Measurements from ENCODE around the gene SMIM38.

SMIM38 gene

DNA sequence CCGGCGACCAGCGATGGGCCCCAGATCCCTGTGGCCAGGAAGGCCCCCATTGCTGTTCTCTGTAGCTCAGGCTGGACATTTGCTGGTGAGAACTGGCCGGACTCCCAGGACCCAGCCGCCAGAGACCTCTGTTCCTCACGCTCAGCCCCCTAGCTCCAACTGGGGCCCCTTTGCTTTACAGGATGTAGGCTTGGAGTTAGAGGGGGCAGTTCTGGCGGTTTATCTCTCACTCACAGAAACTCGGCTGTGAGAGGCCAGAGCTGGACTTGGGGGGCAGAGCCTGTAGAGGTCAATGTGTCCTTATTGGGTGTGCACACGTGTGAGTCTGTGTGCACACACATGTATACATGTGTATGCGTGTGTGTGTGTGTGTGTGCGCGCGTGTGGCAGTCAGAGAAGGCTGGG is 502 bp downstream of the SMIM38 start:
- TF ChIP-seq POLR2AphosphoS5 (IDR thresholded peaks at IDR 0.05; ENCODE audit: low read depth, low read length) (no peak), TAF1 (IDR thresholded peaks at IDR 0.05; ENCODE audit: borderline replicate concordance, insufficient read depth, low read length) (no peak), SIN3A (IDR thresholded peaks at IDR 0.05; ENCODE audit: borderline replicate concordance, insufficient read depth, low read length) (no peak), FOXP2 (optimal IDR thresholded peaks at IDR 0.05; ENCODE audit: borderline replicate concordance, extremely low read depth, extremely low read length, insufficient read depth) (no peak)
- TF ChIP-seq, protein P1, sequence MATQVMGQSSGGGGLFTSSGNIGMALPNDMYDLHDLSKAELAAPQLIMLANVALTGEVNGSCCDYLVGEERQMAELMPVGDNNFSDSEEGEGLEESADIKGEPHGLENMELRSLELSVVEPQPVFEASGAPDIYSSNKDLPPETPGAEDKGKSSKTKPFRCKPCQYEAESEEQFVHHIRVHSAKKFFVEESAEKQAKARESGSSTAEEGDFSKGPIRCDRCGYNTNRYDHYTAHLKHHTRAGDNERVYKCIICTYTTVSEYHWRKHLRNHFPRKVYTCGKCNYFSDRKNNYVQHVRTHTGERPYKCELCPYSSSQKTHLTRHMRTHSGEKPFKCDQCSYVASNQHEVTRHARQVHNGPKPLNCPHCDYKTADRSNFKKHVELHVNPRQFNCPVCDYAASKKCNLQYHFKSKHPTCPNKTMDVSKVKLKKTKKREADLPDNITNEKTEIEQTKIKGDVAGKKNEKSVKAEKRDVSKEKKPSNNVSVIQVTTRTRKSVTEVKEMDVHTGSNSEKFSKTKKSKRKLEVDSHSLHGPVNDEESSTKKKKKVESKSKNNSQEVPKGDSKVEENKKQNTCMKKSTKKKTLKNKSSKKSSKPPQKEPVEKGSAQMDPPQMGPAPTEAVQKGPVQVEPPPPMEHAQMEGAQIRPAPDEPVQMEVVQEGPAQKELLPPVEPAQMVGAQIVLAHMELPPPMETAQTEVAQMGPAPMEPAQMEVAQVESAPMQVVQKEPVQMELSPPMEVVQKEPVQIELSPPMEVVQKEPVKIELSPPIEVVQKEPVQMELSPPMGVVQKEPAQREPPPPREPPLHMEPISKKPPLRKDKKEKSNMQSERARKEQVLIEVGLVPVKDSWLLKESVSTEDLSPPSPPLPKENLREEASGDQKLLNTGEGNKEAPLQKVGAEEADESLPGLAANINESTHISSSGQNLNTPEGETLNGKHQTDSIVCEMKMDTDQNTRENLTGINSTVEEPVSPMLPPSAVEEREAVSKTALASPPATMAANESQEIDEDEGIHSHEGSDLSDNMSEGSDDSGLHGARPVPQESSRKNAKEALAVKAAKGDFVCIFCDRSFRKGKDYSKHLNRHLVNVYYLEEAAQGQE (IDR thresholded peaks at IDR 0.05; ENCODE audit: insufficient read depth in 1 of 2, low read depth in 2 of 2, low read length in 2 of 2): no peak

DNA sequence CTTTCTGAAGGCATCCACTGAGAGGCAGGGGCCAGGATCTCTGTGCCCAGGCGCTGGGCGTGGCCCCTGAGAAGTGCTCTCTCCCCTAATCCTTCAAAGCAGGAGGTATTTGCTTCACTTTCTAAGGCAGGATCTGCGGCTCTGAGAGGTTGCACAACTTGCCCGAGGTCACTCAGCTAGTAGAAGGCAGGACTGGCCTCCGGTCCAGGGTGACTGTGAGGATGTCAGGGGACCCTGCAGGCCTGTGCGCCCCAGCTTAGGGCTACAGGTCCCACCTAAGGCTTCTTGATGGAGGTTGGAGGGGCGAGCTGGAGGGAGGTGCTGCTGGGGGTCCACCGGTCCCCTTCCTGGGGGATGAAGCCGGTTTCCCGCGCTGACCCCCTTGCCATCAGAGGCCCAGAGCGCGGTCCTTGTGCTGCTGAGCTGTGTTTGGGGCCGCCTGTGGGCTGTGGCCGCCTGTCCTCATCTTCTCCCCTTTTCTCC is 979 bp downstream of the SMIM38 start:
- TF ChIP-seq FOXP2 (optimal IDR thresholded peaks at IDR 0.05; ENCODE audit: borderline replicate concordance, extremely low read depth, extremely low read length, insufficient read depth): no peak
- TF ChIP-seq, protein P1 (IDR thresholded peaks at IDR 0.05; ENCODE audit: insufficient read depth in 1 of 2, low read depth in 2 of 2, low read length in 2 of 2): no peak
- TF ChIP-seq SIN3A (IDR thresholded peaks at IDR 0.05; ENCODE audit: borderline replicate concordance, insufficient read depth, low read length): no peak
- TF ChIP-seq POLR2AphosphoS5 (IDR thresholded peaks at IDR 0.05; ENCODE audit: low read depth, low read length): no peak
- no peak for TF ChIP-seq TAF1 (IDR thresholded peaks at IDR 0.05; ENCODE audit: borderline replicate concordance, insufficient read depth, low read length)

DNA sequence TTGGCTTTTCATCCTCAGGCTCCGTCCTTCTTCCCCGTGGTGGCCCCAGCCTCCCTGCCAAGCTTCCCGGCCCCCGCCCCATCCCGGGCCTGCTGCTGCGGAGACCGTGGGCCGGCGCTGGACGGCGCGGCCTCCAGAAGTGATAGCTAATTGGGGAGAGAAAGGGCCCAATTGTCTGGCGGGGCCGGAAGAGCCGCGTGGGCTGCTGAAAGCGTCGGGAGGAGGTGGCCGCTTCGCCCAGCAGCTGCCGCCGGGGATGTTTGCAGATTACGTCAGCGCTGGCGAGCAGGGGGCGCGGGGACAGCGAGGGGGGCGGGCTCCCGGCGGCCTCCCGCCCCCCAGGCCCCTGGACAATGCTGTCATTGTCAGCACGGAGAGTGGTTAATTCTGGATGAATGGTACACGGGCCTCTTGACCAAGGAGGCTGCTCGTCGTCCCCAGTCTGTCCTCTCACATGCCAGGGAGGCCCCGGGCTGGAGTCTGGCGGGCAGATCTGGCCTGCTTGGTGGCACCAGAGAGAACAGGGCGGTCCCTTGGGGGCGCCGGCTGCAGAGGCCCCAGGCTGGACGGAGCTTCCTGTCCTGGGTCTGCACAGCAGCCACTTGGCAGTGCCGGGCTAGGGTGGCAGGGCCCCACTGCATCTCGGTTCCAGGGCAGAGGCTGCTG is 1.6 kb downstream of the SMIM38 start:
- TF ChIP-seq TAF1 (IDR thresholded peaks at IDR 0.05; ENCODE audit: borderline replicate concordance, insufficient read depth, low read length) (no peak), FOXP2 (optimal IDR thresholded peaks at IDR 0.05; ENCODE audit: borderline replicate concordance, extremely low read depth, extremely low read length, insufficient read depth) (no peak), POLR2AphosphoS5 (IDR thresholded peaks at IDR 0.05; ENCODE audit: low read depth, low read length) (no peak), SIN3A (IDR thresholded peaks at IDR 0.05; ENCODE audit: borderline replicate concordance, insufficient read depth, low read length) (no peak)
- TF ChIP-seq, protein P1 (IDR thresholded peaks at IDR 0.05; ENCODE audit: insufficient read depth in 1 of 2, low read depth in 2 of 2, low read length in 2 of 2): no peak

DNA sequence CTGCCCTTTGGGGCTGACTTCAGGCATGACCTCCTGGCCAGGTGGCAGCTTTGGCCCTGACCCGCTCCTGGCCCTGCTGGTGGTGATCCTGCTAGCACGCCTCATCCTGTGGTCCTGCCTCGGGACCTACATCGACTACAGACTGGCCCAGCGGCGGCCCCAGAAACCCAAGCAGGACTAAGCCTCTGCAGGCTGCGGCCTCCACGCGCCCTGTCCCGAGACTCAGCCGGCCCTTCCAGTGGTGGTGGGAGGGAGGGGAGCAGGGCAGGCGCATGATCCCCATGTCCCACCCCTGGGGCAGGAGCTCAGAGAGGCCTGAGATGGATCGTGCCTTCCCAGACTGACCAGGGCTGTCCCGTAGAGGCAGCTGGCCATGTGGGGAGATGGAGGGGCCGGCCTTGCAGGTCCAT is 2.1 kb downstream of the SMIM38 start:
- TF ChIP-seq, protein P1 (IDR thresholded peaks at IDR 0.05; ENCODE audit: insufficient read depth in 1 of 2, low read depth in 2 of 2, low read length in 2 of 2): no peak
- TF ChIP-seq SIN3A (IDR thresholded peaks at IDR 0.05; ENCODE audit: borderline replicate concordance, insufficient read depth, low read length) (no peak), TAF1 (IDR thresholded peaks at IDR 0.05; ENCODE audit: borderline replicate concordance, insufficient read depth, low read length) (no peak), POLR2AphosphoS5 (IDR thresholded peaks at IDR 0.05; ENCODE audit: low read depth, low read length) (no peak), FOXP2 (optimal IDR thresholded peaks at IDR 0.05; ENCODE audit: borderline replicate concordance, extremely low read depth, extremely low read length, insufficient read depth) (no peak)

Measured in PFSK-1 (cell line).